ENCODE measurements around the gene EHMT1. TPM values are rescaled to one million over a fixed set of nuclear protein-coding genes. Genes with fewer than 3 reads are reported as not detected.
"Not testable (repeated sequence)": the region's sequence is repeated elsewhere in the genome, so short reads cannot be mapped to it uniquely, and the experiment has no call there.

EHMT1 gene
- total RNA-seq, 6 experiments from 2014 or later, result 41.0 to 116 (median 46.9) TPM

DNA sequence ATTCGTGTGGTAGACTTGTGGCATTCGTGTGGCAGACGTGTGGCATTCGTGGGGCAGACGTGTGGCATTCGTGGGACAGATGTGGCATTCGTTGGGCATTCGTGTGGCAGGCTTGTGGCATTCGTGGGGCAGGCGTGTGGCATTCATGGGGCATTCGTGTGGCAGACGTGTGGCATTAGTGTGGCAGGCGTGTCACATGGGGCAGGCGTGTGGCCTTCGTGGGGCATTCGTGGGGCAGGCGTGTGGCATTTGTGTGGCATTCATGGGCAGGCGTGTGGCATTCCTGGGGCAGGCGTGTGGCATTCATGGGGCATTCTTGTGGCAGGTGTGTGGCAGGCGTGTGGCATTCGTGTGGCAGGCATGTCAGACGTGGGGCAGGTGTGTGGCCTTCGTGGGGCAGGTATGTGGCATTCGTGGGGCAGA, 106.0 kb downstream of the EHMT1 start:
- TF ChIP-seq, protein P1, sequence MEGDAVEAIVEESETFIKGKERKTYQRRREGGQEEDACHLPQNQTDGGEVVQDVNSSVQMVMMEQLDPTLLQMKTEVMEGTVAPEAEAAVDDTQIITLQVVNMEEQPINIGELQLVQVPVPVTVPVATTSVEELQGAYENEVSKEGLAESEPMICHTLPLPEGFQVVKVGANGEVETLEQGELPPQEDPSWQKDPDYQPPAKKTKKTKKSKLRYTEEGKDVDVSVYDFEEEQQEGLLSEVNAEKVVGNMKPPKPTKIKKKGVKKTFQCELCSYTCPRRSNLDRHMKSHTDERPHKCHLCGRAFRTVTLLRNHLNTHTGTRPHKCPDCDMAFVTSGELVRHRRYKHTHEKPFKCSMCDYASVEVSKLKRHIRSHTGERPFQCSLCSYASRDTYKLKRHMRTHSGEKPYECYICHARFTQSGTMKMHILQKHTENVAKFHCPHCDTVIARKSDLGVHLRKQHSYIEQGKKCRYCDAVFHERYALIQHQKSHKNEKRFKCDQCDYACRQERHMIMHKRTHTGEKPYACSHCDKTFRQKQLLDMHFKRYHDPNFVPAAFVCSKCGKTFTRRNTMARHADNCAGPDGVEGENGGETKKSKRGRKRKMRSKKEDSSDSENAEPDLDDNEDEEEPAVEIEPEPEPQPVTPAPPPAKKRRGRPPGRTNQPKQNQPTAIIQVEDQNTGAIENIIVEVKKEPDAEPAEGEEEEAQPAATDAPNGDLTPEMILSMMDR (IDR thresholded peaks at IDR 0.05), result no peak
- peaks cover 6% of the 10 kb centered on the region; the same call in 1 of the 2 replicates for H3K4me1 Mint-ChIP-seq (ENCODE audit: low read depth)
- no peak overlapping the region for H3K4me3 Mint-ChIP-seq
- H3K27ac Mint-ChIP-seq, result no peak overlapping the region
- peaks cover 8% of the 10 kb centered on the region for H3K9me3 Mint-ChIP-seq
- DNase-seq, result no peak
- peaks cover 5% of the 10 kb centered on the region; the same call in 1 of the 2 replicates for H3K27me3 Mint-ChIP-seq (ENCODE audit: insufficient read depth)
- H3K36me3 Mint-ChIP-seq (ENCODE audit: low read depth), result peaks cover 45% of the 10 kb centered on the region

DNA sequence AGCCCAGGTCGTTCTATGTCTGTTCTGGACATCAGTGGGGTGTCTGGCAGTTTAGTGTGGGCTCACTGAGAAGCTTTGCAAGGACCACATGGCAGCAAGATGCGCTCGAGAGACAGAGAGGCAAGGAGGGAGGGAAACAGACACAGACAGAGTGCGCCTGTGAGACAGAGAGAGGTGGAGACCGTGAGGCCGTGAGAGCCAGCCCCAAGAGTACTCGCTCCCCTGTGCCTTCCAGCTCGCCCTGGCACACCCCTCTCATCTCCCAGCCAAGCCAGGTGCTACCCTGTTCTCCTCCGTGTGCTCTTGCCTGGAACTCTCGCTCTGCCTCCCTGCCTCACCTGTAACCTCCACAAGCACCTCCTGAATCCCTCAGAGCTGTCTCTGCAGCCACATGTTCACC, 106.8 kb downstream of the EHMT1 start:
- H3K9me3 Mint-ChIP-seq, result peaks cover 8% of the 10 kb centered on the region
- peaks cover 6% of the 10 kb centered on the region; the same call in 1 of the 2 replicates for H3K4me1 Mint-ChIP-seq (ENCODE audit: low read depth)
- TF ChIP-seq, protein P1 (IDR thresholded peaks at IDR 0.05), result no peak
- no peak overlapping the region for H3K27ac Mint-ChIP-seq
- peaks cover 5% of the 10 kb centered on the region; the same call in 1 of the 2 replicates for H3K27me3 Mint-ChIP-seq (ENCODE audit: insufficient read depth)
- H3K36me3 Mint-ChIP-seq (ENCODE audit: low read depth), result peaks cover 46% of the 10 kb centered on the region
- no peak overlapping the region for H3K4me3 Mint-ChIP-seq
- DNase-seq, result no peak

DNA sequence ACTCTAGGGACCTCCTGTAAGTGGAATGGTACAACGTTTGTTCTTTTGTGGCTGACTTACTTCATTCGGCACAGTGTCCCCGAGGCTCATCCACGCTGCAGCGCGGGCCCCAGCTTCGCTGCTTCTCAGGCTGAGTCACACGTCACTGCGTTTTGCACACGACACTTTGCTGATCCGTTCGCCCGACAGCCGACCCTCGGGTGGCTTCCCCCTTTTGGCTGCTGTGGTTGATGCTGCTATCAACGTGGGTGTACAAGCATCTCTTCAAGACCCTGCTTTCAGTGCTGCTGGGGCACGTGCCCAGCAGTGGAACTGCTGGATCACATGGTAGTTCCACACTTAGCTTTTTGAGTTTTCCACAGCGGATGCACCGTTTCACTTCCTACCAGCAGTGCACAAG, 107.5 kb downstream of the EHMT1 start:
- not testable (repeated sequence) for H3K27ac Mint-ChIP-seq; H3K27me3 Mint-ChIP-seq (ENCODE audit: insufficient read depth); H3K9me3 Mint-ChIP-seq; DNase-seq; H3K4me3 Mint-ChIP-seq; H3K4me1 Mint-ChIP-seq (ENCODE audit: low read depth)
- H3K36me3 Mint-ChIP-seq (ENCODE audit: low read depth), result peaks cover 46% of the 10 kb centered on the region

DNA sequence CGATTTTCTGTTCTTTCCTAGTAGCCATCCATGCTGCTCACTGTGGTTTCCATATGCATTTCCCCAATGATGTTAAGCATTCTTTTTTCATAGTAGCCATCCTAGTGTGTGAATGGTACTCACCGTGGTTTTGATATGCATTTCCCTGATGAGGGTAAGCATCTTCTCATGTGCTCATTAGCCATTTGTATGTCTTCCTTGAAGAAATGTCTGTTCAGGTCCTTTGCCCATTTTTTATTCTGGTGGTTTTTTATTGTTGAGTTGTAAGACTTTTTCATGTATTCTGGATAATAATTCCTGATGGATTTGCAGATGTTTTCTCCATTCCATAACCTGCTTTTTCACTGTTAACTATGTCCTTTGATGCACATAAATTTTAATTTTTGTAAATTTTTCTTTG, 108.0 kb downstream of the EHMT1 start:
- no peak for DNase-seq
- Mint-ChIP-seq H3K9me3 (peaks cover 3% of the 10 kb centered on the region), H3K27ac (no peak overlapping the region), H3K4me1 (ENCODE audit: low read depth) (peaks cover 1% of the 10 kb centered on the region; the same call in 1 of the 2 replicates), H3K4me3 (no peak overlapping the region), H3K36me3 (ENCODE audit: low read depth) (peaks cover 42% of the 10 kb centered on the region), H3K27me3 (ENCODE audit: insufficient read depth) (peaks cover 5% of the 10 kb centered on the region; the same call in 1 of the 2 replicates)
- TF ChIP-seq, protein P1 (IDR thresholded peaks at IDR 0.05), result no peak

DNA sequence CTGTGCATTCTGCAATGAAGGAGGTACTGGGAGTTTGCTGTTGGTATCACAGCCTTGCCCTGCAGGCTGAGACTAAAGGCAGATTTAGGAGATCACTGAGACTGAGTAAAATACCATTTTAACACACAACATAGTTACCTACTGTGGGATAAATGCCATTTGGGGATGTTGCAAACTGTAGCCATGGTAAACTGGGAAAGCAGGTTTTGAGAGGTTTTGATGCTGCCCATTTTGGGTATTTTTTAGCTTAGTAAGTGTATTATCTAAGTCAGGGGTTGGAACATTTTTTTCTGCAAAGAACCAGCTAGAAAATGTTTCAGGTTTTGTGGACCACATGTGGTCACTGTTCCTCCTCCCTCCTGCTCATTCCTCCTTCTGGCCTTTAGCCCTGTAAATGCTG, 108.9 kb downstream of the EHMT1 start:
- no peak overlapping the region for H3K4me3 Mint-ChIP-seq
- H3K36me3 Mint-ChIP-seq (ENCODE audit: low read depth), result peaks cover 44% of the 10 kb centered on the region
- TF ChIP-seq, protein P1 (IDR thresholded peaks at IDR 0.05), result no peak
- no peak for DNase-seq
- no peaks in the 10 kb centered on the region for H3K9me3 Mint-ChIP-seq
- no peaks in the 10 kb centered on the region; the same call in 1 of the 2 replicates for H3K4me1 Mint-ChIP-seq (ENCODE audit: low read depth)
- H3K27me3 Mint-ChIP-seq (ENCODE audit: insufficient read depth), result peaks cover 5% of the 10 kb centered on the region; the same call in 1 of the 2 replicates
- no peak overlapping the region for H3K27ac Mint-ChIP-seq

DNA sequence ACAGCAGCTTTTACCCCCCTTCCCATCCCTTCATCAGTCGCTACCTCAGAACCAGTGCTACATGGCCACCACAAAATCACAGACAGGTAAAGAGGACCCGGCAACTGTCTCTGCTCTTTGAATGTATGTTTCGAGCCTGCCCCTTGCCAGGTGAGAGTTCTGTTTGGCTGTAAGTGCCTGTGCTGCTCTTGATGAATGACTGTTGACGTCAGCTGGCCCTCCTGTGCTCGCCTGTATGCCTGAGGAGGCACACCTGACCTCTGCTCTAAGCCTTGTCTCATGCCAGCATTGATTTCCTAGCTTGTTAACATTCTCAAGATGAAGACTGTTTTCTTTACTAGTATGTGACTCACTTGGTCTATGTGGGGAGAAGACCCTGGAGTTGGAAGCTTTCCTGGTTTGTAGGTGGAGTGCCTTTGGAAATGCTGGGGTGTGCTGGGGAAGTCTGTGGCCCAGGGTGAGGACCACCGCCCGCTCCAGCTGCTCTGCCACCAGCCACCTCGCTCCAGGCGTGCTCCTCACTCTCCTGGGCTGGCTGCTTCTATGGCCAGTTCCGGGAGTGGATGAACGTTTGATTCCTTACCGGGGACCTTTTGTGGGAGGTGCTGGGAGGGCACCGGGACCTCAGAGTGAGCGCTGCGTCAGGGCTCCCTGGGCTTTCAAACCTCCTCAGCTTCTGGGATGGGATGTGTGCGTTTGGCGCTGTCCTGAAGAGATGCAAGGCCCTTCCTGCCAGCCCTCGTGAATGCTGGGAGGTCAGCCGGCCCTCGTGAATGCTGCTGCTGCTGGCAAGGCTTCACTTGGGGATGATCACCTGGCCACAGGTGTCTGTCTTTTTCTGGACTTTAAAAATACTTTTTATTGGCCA, 109.9 kb downstream of the EHMT1 start:
- TF ChIP-seq, protein P1 (IDR thresholded peaks at IDR 0.05), result no peak
- Mint-ChIP-seq H3K27me3 (ENCODE audit: insufficient read depth) (peaks cover 5% of the 10 kb centered on the region; the same call in 1 of the 2 replicates), H3K4me3 (no peak overlapping the region), H3K9me3 (peaks cover 4% of the 10 kb centered on the region), H3K4me1 (ENCODE audit: low read depth) (no peaks in the 10 kb centered on the region; the same call in 1 of the 2 replicates), H3K27ac (no peak overlapping the region; the same call in 1 of the 2 replicates), H3K36me3 (ENCODE audit: low read depth) (peaks cover 54% of the 10 kb centered on the region)
- no peak for DNase-seq

Measured in HFFc6 (cell line).